Lung (tissue), 12 donors: ENCODE data around the gene USP6. TPM values are rescaled to one million over a fixed set of nuclear protein-coding genes. Genes with fewer than 3 reads are reported as not detected.
"Not testable (repeated sequence)": the region's sequence is repeated elsewhere in the genome, so short reads cannot be mapped to it uniquely, and the experiment has no call there.

ENCODE experiments used
- ATAC-seq: fragments of 200-7000 bp; cut with Tn5 transposase; one replicate; pipeline ENCODE4 v1.9.1; 2020; ENCODE audit warnings: moderate number of reproducible peaks; ENCODE audit not compliant: insufficient read depth, low FRiP score
- DNase-seq, 3 donors: peaks; one replicate each; pipeline ENCODE4 v3.0.0-alpha.2; 2013 to 2017
- H3K27ac ChIP-seq, 2 donors: one replicate each; pipeline ENCODE4 v1.5.1; 2013; ENCODE audit warnings: mild to moderate bottlenecking in 2 of 2, moderate library complexity in 2 of 2, control low read depth in 1 of 2, inconsistent platforms in 1 of 2, low read depth in 1 of 2, low read length in 1 of 2
- H3K27me3 ChIP-seq, 3 donors: one replicate each; pipeline ENCODE4 v1.5.1; 2013; ENCODE audit warnings: low read length in 2 of 3; ENCODE audit not compliant: control insufficient read depth in 3 of 3, insufficient read depth in 3 of 3
- H3K36me3 ChIP-seq, 4 donors: one replicate each; pipeline ENCODE4 v1.5.1; 2013; ENCODE audit warnings: low read length in 4 of 4, mild to moderate bottlenecking in 1 of 4, moderate library complexity in 1 of 4; ENCODE audit not compliant: control insufficient read depth in 4 of 4, insufficient read depth in 4 of 4
- H3K4me1 ChIP-seq, 5 donors: one replicate each; pipeline ENCODE4 v1.5.1; 2013; ENCODE audit warnings: low read length in 5 of 5, mild to moderate bottlenecking in 2 of 5, moderate library complexity in 1 of 5; ENCODE audit not compliant: control insufficient read depth in 5 of 5, insufficient read depth in 5 of 5
- H3K4me3 ChIP-seq: one replicate; pipeline ENCODE4 v1.5.1; 2013; ENCODE audit warnings: mild to moderate bottlenecking, control low read depth, moderate library complexity
- H3K9ac ChIP-seq, 2 donors: one replicate each; pipeline ENCODE4 v1.5.1; 2013; ENCODE audit warnings: low read length in 2 of 2, control low read depth in 1 of 2; ENCODE audit not compliant: insufficient read depth in 1 of 2
- H3K9me3 ChIP-seq, 4 donors: one replicate each; pipeline ENCODE4 v1.5.1; 2013; ENCODE audit warnings: low read length in 3 of 4, mild to moderate bottlenecking in 1 of 4, moderate library complexity in 1 of 4; ENCODE audit not compliant: control insufficient read depth in 4 of 4, insufficient read depth in 3 of 4
- CTCF ChIP-seq: IDR thresholded peaks from 2 replicates; pipeline ENCODE4 v1.5.1; 2012; ENCODE audit warnings: mild to moderate bottlenecking; ENCODE audit errors: control extremely low read depth, extremely low read depth
- WGBS, 2 donors: extraction: QIAGEN DNeasy Blood & Tissue Kit; methylation state at CpG; one replicate each; pipeline ENCODE4 v1.1.7; 2013; 5-methylcytosine and 5-hydroxymethylcytosine counted together
- polyA plus RNA-seq, 2 donors: library from polyadenylated mRNA; stranded (reverse); fragments of 200-250 nt; gene quantifications; one replicate each; pipeline ENCODE4 v1.2.1, GENCODE V29; 2013
- total RNA-seq, 2 donors: library from RNA; depleted of rRNA in 1 of 2; stranded (reverse); fragments of >200 nt in 1 of 2; gene quantifications; one replicate each; pipeline ENCODE4 v1.2.1, GENCODE V29; 2014 to 2021
- donor health status: control.
- donor health status: control.
- donor health status: Bipolar disorder and iron deficiency.
- donor health status: healthy.
- donor health status: DM: yes; HTN: yes; CAD: no.

The USP6 gene
- total and polyA plus RNA-seq, 4 donors, result 0.05 to 0.46 (median 0.21) TPM

GRCh38 chr17:5127910-5128309, 12.1 kb downstream of the USP6 start:
- Histone ChIP-seq H3K9ac (no peak overlapping the region), H3K27me3 (peaks cover 0 to 5% (median 0%) of the 10 kb centered on the region in 3 donors), H3K4me3 (no peak overlapping the region), H3K27ac (no peak overlapping the region), H3K36me3 (no peaks in the 10 kb centered on the region), H3K4me1 (peaks cover 0 to 3% (median 0%) of the 10 kb centered on the region in 5 donors), H3K9me3 (peaks cover 0 to 7% (median 0%) of the 10 kb centered on the region in 4 donors)
- no peak for TF ChIP-seq CTCF
- WGBS, 2 donors, result 70 to 89% methylated on average over 4 of the region's 4 CpGs
- DNase-seq (no peak), ATAC-seq (no peak)

GRCh38 chr17:5128387-5128786, 12.6 kb downstream of the USP6 start:
- not testable (repeated sequence) for H3K4me3 ChIP-seq, H3K27ac ChIP-seq, H3K4me1 ChIP-seq, H3K27me3 ChIP-seq, H3K36me3 ChIP-seq, H3K9ac ChIP-seq, ATAC-seq, DNase-seq, H3K9me3 ChIP-seq
- 80 to 91% methylated on average over 8 of the region's 8 CpGs for WGBS, 2 donors

GRCh38 chr17:5128905-5129535, 13.2 kb downstream of the USP6 start:
- no peak overlapping the region for H3K27ac ChIP-seq
- DNase-seq (no peak), ATAC-seq (no peak)
- H3K27me3 ChIP-seq, result no peaks in the 10 kb centered on the region
- no peak overlapping the region for H3K4me3 ChIP-seq
- peaks cover 0 to 2% (median 0%) of the 10 kb centered on the region in 4 donors for H3K9me3 ChIP-seq
- TF ChIP-seq CTCF, result no peak
- H3K9ac ChIP-seq, result no peak overlapping the region
- no peaks in the 10 kb centered on the region for H3K4me1 ChIP-seq
- 90 to 95% methylated on average over 11 of the region's 11 CpGs for WGBS, 2 donors
- no peaks in the 10 kb centered on the region for H3K36me3 ChIP-seq

- H3K27ac ChIP-seq, H3K4me3 ChIP-seq, H3K9ac ChIP-seq, ATAC-seq, DNase-seq, H3K9me3 ChIP-seq, H3K27me3 ChIP-seq, H3K4me1 ChIP-seq, H3K36me3 ChIP-seq: not testable (repeated sequence)
- 88 to 92% methylated on average over 8 of the region's 8 CpGs for WGBS, 2 donors
Measured at GRCh38 chr17:5129770-5130169, 13.9 kb downstream of the USP6 start.

- H3K27ac ChIP-seq, DNase-seq: not testable (repeated sequence)
Measured at GRCh38 chr17:5130261-5130660, 14.4 kb downstream of the USP6 start.

GRCh38 chr17:5130687-5131086, 14.9 kb downstream of the USP6 start:
- not testable (repeated sequence) for H3K9me3 ChIP-seq, H3K36me3 ChIP-seq, DNase-seq, H3K27ac ChIP-seq, H3K4me3 ChIP-seq, H3K9ac ChIP-seq, H3K27me3 ChIP-seq, H3K4me1 ChIP-seq, ATAC-seq
- WGBS, 2 donors, result 88 to 91% methylated on average over 5 of the region's 5 CpGs

More at GRCh38 chr17:5130261-5130660, 14.4 kb downstream of the USP6 start:
- H3K9ac ChIP-seq, ATAC-seq, H3K4me3 ChIP-seq, H3K27me3 ChIP-seq, H3K9me3 ChIP-seq, H3K36me3 ChIP-seq, H3K4me1 ChIP-seq: not testable (repeated sequence)
- WGBS, 2 donors, result 91 to 95% methylated on average over 10 of the region's 10 CpGs
